ENCODE data around the gene MCCC1. TPM values are rescaled to one million over a fixed set of nuclear protein-coding genes. Genes with fewer than 3 reads are reported as not detected.

The MCCC1 gene
- total and polyA plus RNA-seq, 7 experiments from 2014 or later = 17.7 to 37.5 (median 31.8) TPM

- no peaks in the 10 kb centered on the region for H3K27me3 Mint-ChIP-seq
- no peaks in the 10 kb centered on the region for H3K9me3 ChIP-seq (ENCODE audit: control insufficient read depth in 2 of 3, low read length in 3 of 3)
- no peaks in the 10 kb centered on the region for H3K9me3 Mint-ChIP-seq
- peaks cover 0 to 19% (median 5%) of the 10 kb centered on the region in 3 experiments for H3K36me3 ChIP-seq (ENCODE audit: control insufficient read depth in 2 of 3, insufficient read depth in 3 of 3, low read length in 3 of 3)
- H3K27ac Mint-ChIP-seq = no peak overlapping the region
- H3K27ac ChIP-seq (ENCODE audit: low read depth, low read length) = no peak overlapping the region
- DNase-seq (no peak), ATAC-seq (no peak)
- no peaks in the 10 kb centered on the region for H3K4me1 Mint-ChIP-seq
- H3K36me3 Mint-ChIP-seq = peaks cover 9 to 24% (median 18%) of the 10 kb centered on the region in 5 donors
- H3K4me3 Mint-ChIP-seq = no peak overlapping the region
- ChIA-PET CTCF (no interaction called here), POLR2A (no interaction called here)
- intact Hi-C loops (cut with micrococcal nuclease) = loop anchor here in 1 of 2 donors (10.0 kb wide), 1 partner anchor 99 kb away; no protein-coding TSS in a partner anchor
- H3K27me3 ChIP-seq (ENCODE audit: control insufficient read depth in 2 of 2, insufficient read depth in 2 of 2, low read length in 2 of 2) = no peaks in the 10 kb centered on the region
- no peak overlapping the region for H3K4me3 ChIP-seq (ENCODE audit: low read length)
- no peaks in the 10 kb centered on the region for H3K4me1 ChIP-seq (ENCODE audit: control insufficient read depth in 2 of 2, insufficient read depth in 2 of 2, low read length in 2 of 2)
Measured at GRCh38 chr3:183013856-183014255, 85.4 kb downstream of the MCCC1 start.

GRCh38 chr3:183013074-183013473 is 86.2 kb downstream of the MCCC1 start:
- H3K4me1 Mint-ChIP-seq = no peaks in the 10 kb centered on the region
- no peak overlapping the region for H3K27ac ChIP-seq (ENCODE audit: low read depth, low read length)
- peaks cover 5 to 19% (median 13%) of the 10 kb centered on the region in 5 donors for H3K36me3 Mint-ChIP-seq
- intact Hi-C loops (cut with micrococcal nuclease) = loop anchor here in 1 of 2 donors (10.0 kb wide), 1 partner anchor 98 kb away; no protein-coding TSS in a partner anchor
- H3K9me3 ChIP-seq (ENCODE audit: control insufficient read depth in 2 of 3, low read length in 3 of 3) = no peaks in the 10 kb centered on the region
- POLR2A ChIA-PET = no interaction called here
- DNase-seq (no peak), ATAC-seq (no peak)
- H3K9me3 Mint-ChIP-seq = no peaks in the 10 kb centered on the region
- H3K27ac Mint-ChIP-seq = no peak overlapping the region
- CTCF ChIA-PET = no interaction called here
- H3K27me3 ChIP-seq (ENCODE audit: control insufficient read depth in 2 of 2, insufficient read depth in 2 of 2, low read length in 2 of 2) = no peaks in the 10 kb centered on the region
- H3K4me3 Mint-ChIP-seq = no peak overlapping the region
- no peak overlapping the region for H3K4me3 ChIP-seq (ENCODE audit: low read length)
- H3K36me3 ChIP-seq (ENCODE audit: control insufficient read depth in 2 of 3, insufficient read depth in 3 of 3, low read length in 3 of 3) = peaks cover 0 to 19% (median 5%) of the 10 kb centered on the region in 3 experiments
- H3K27me3 Mint-ChIP-seq = no peaks in the 10 kb centered on the region
- H3K4me1 ChIP-seq (ENCODE audit: control insufficient read depth in 2 of 2, insufficient read depth in 2 of 2, low read length in 2 of 2) = no peaks in the 10 kb centered on the region

GRCh38 chr3:183008800-183009199 is 90.5 kb downstream of the MCCC1 start:
- no peaks in the 10 kb centered on the region for H3K4me1 Mint-ChIP-seq
- POLR2A ChIA-PET = no interaction called here

GRCh38 chr3:183008303-183008702 is 91.0 kb downstream of the MCCC1 start:
- H3K4me1 Mint-ChIP-seq = no peaks in the 10 kb centered on the region
- ATAC-seq = no peak
- no peaks in the 10 kb centered on the region for H3K27me3 ChIP-seq (ENCODE audit: control insufficient read depth in 2 of 2, insufficient read depth in 2 of 2, low read length in 2 of 2)
- ChIA-PET POLR2A (no interaction called here), CTCF (interaction anchor here (0.6 kb wide), 1 partner anchor 105 kb away, joined by 3 read pairs; no protein-coding TSS in a partner anchor)
- H3K9me3 Mint-ChIP-seq = no peaks in the 10 kb centered on the region
- peaks cover 0 to 11% (median 10%) of the 10 kb centered on the region in 5 donors for H3K36me3 Mint-ChIP-seq
- H3K4me3 ChIP-seq (ENCODE audit: low read length) = no peak overlapping the region
- no peaks in the 10 kb centered on the region for H3K27me3 Mint-ChIP-seq
- no peak overlapping the region for H3K27ac Mint-ChIP-seq
- H3K4me1 ChIP-seq (ENCODE audit: control insufficient read depth in 2 of 2, insufficient read depth in 2 of 2, low read length in 2 of 2) = no peaks in the 10 kb centered on the region
- H3K27ac ChIP-seq (ENCODE audit: low read depth, low read length) = no peak overlapping the region
- no peak overlapping the region for H3K4me3 Mint-ChIP-seq
- no peaks in the 10 kb centered on the region for H3K9me3 ChIP-seq (ENCODE audit: control insufficient read depth in 2 of 3, low read length in 3 of 3)
- DNase-seq = no peak
- no peaks in the 10 kb centered on the region for H3K36me3 ChIP-seq (ENCODE audit: control insufficient read depth in 2 of 3, insufficient read depth in 3 of 3, low read length in 3 of 3)
- intact Hi-C loops (cut with micrococcal nuclease) = no loop called here

More at GRCh38 chr3:183008800-183009199, 90.5 kb downstream of the MCCC1 start:
- Histone ChIP-seq H3K9me3 (ENCODE audit: control insufficient read depth in 2 of 3, low read length in 3 of 3) (no peaks in the 10 kb centered on the region), H3K27me3 (ENCODE audit: control insufficient read depth in 2 of 2, insufficient read depth in 2 of 2, low read length in 2 of 2) (no peaks in the 10 kb centered on the region), H3K4me1 (ENCODE audit: control insufficient read depth in 2 of 2, insufficient read depth in 2 of 2, low read length in 2 of 2) (no peaks in the 10 kb centered on the region), H3K36me3 (ENCODE audit: control insufficient read depth in 2 of 3, insufficient read depth in 3 of 3, low read length in 3 of 3) (peaks cover 0 to 4% (median 0%) of the 10 kb centered on the region in 3 experiments), H3K27ac (ENCODE audit: low read depth, low read length) (no peak overlapping the region), H3K4me3 (ENCODE audit: low read length) (no peak overlapping the region)
- CTCF ChIA-PET = no interaction called here
- Mint-ChIP-seq H3K27me3 (no peaks in the 10 kb centered on the region), H3K4me3 (no peak overlapping the region), H3K27ac (no peak overlapping the region), H3K9me3 (no peaks in the 10 kb centered on the region), H3K36me3 (peaks cover 0 to 11% (median 10%) of the 10 kb centered on the region in 5 donors)
- intact Hi-C loops (cut with micrococcal nuclease) = no loop called here
- ATAC-seq (no peak), DNase-seq (no peak)

GRCh38 chr3:183006396-183007002 is 92.8 kb downstream of the MCCC1 start:
- ChIA-PET POLR2A (no interaction called here), CTCF (no interaction called here)
- Histone ChIP-seq H3K4me3 (ENCODE audit: low read length) (no peak overlapping the region), H3K27me3 (ENCODE audit: control insufficient read depth in 2 of 2, insufficient read depth in 2 of 2, low read length in 2 of 2) (no peaks in the 10 kb centered on the region), H3K4me1 (ENCODE audit: control insufficient read depth in 2 of 2, insufficient read depth in 2 of 2, low read length in 2 of 2) (no peaks in the 10 kb centered on the region), H3K27ac (ENCODE audit: low read depth, low read length) (no peak overlapping the region), H3K9me3 (ENCODE audit: control insufficient read depth in 2 of 3, low read length in 3 of 3) (no peaks in the 10 kb centered on the region), H3K36me3 (ENCODE audit: control insufficient read depth in 2 of 3, insufficient read depth in 3 of 3, low read length in 3 of 3) (no peaks in the 10 kb centered on the region)
- Mint-ChIP-seq H3K4me1 (no peaks in the 10 kb centered on the region), H3K36me3 (peaks cover 0 to 11% (median 4%) of the 10 kb centered on the region in 5 donors), H3K9me3 (no peaks in the 10 kb centered on the region), H3K27ac (no peak overlapping the region), H3K27me3 (no peaks in the 10 kb centered on the region), H3K4me3 (no peak overlapping the region)
- DNase-seq (no peak), ATAC-seq (no peak)
- intact Hi-C loops (cut with micrococcal nuclease) = no loop called here

- Mint-ChIP-seq H3K4me1 (no peaks in the 10 kb centered on the region), H3K9me3 (peaks cover 0 to 35% (median 11%) of the 10 kb centered on the region in 11 donors), H3K27me3 (peaks cover 0 to 17% (median 0%) of the 10 kb centered on the region in 5 donors), H3K4me3 (no peak overlapping the region), H3K36me3 (peaks cover 0 to 8% (median 0%) of the 10 kb centered on the region in 5 donors), H3K27ac (no peak overlapping the region)
- no peak for ATAC-seq
- DNase-seq = no peak
- Histone ChIP-seq H3K27ac (ENCODE audit: low read depth, low read length) (no peak overlapping the region), H3K36me3 (ENCODE audit: control insufficient read depth in 2 of 3, insufficient read depth in 3 of 3, low read length in 3 of 3) (no peaks in the 10 kb centered on the region), H3K27me3 (ENCODE audit: control insufficient read depth in 2 of 2, insufficient read depth in 2 of 2, low read length in 2 of 2) (no peaks in the 10 kb centered on the region), H3K4me1 (ENCODE audit: control insufficient read depth in 2 of 2, insufficient read depth in 2 of 2, low read length in 2 of 2) (no peaks in the 10 kb centered on the region), H3K9me3 (ENCODE audit: control insufficient read depth in 2 of 3, low read length in 3 of 3) (no peaks in the 10 kb centered on the region), H3K4me3 (ENCODE audit: low read length) (no peak overlapping the region)
- POLR2A ChIA-PET = no interaction called here
- intact Hi-C loops (cut with micrococcal nuclease) = no loop called here
- CTCF ChIA-PET = no interaction called here
Measured at GRCh38 chr3:182999767-183000166, 99.5 kb downstream of the MCCC1 start.
